Activated CD4-positive, alpha-beta T cell treated with anti-CD3 and anti-CD28 coated beads for 48 hours (primary cell): Measurements from ENCODE around the gene PRKD2.

Experiments used
- DNase-seq: peaks from one replicate; pipeline ENCODE4 v3.0.0-alpha.2; 2020

Gene PRKD2

GRCh38 chr19:46739290-46739771 lies 22.4 kb upstream of the PRKD2 start:
- DNase-seq: no peak

- DNase-seq: no peak
These were observed 20.9 kb upstream of the PRKD2 start for GRCh38 chr19:46737761-46738171.

- no peak for DNase-seq
These were observed 20.4 kb upstream of the PRKD2 start for GRCh38 chr19:46737298-46737654.

- DNase-seq: no peak
These were observed 19.8 kb upstream of the PRKD2 start for GRCh38 chr19:46736531-46737297.

- DNase-seq: no peak
These were observed 16.9 kb upstream of the PRKD2 start for GRCh38 chr19:46733690-46734292.

- DNase-seq: no peak
These were observed 16.2 kb upstream of the PRKD2 start for GRCh38 chr19:46732966-46733689.

- no peak for DNase-seq
These were observed 15.4 kb upstream of the PRKD2 start for GRCh38 chr19:46732172-46732938.

GRCh38 chr19:46731584-46731983 lies 14.7 kb upstream of the PRKD2 start:
- DNase-seq: no peak

GRCh38 chr19:46731007-46731501 lies 14.1 kb upstream of the PRKD2 start:
- no peak for DNase-seq

GRCh38 chr19:46730595-46730994 lies 13.7 kb upstream of the PRKD2 start:
- DNase-seq: no peak

GRCh38 chr19:46730187-46730586 lies 13.3 kb upstream of the PRKD2 start:
- no peak for DNase-seq

- DNase-seq: no peak
These were observed 12.8 kb upstream of the PRKD2 start for GRCh38 chr19:46729696-46730095.

- DNase-seq: peak; percentile 85
These were observed 11.9 kb upstream of the PRKD2 start for GRCh38 chr19:46728693-46729339.

- no peak for DNase-seq
These were observed 11.3 kb upstream of the PRKD2 start for GRCh38 chr19:46728208-46728607.

GRCh38 chr19:46727757-46728156 lies 10.8 kb upstream of the PRKD2 start:
- no peak for DNase-seq

- DNase-seq: no peak
These were observed 10.1 kb upstream of the PRKD2 start for GRCh38 chr19:46726971-46727501.

- DNase-seq: no peak
These were observed 9.6 kb upstream of the PRKD2 start for GRCh38 chr19:46726551-46726950.

- no peak for DNase-seq
These were observed 9.0 kb upstream of the PRKD2 start for GRCh38 chr19:46725859-46726393.

- no peak for DNase-seq
These were observed 8.3 kb upstream of the PRKD2 start for GRCh38 chr19:46725036-46725820.

- no peak for DNase-seq
These were observed 7.6 kb upstream of the PRKD2 start for GRCh38 chr19:46724468-46724867.

- no peak for DNase-seq
These were observed 6.6 kb upstream of the PRKD2 start for GRCh38 chr19:46723471-46723870.
